ENCODE data around the gene BRD7. TPM values are rescaled to one million over a fixed set of nuclear protein-coding genes. Genes with fewer than 3 reads are reported as not detected.

BRD7 gene
- total RNA-seq, 1 experiment from 2014 or later: 122 TPM

DNA sequence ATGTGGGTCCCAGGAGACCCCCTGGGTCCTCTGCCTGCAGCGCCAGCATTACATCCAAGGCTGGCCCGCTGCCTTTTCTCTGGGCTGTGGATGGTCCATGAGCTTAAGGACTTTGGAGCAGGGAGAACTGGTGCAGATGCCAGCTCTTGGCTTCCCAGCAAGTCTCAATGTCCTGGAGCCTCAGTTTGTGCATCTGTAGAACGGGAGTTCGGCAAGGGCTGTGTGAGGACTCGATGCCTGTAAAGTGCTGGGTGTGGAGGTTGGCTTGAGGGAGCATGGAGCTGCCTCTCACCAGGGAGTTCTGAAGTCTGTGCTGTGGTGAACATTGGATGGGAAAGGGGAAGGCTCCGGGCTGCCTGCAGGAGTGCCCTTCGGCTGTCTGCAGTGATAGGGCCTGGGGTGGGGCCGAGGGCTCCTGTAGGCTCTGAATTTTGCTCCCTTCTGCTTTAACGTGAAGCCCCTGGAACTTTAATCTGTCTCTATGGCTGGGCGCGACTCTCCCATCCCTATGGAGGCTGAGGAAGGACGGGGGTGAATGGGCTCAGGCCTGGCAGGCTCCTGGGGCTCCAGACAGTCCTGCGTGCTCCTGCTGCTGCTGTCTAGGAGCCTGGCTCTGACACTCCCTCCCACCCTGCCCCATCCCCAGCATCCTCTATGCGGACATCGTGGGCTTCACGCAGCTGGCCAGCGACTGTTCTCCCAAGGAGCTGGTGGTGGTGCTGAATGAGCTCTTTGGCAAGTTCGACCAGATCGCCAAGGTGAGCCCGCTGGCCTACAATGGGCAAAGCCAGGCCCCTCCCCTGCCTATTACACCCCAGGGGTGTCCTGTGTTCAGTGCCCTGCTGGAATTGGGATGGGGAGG is 74.6 kb downstream of the BRD7 start:
- H3K36me3 Mint-ChIP-seq: no peaks in the 10 kb centered on the region
- CTCF ChIA-PET: interaction anchor here (1.0 to 1.9 kb wide), 2 partner anchors 83 to 351 kb away, joined by 3 to 5 read pairs; no protein-coding TSS in a partner anchor

DNA sequence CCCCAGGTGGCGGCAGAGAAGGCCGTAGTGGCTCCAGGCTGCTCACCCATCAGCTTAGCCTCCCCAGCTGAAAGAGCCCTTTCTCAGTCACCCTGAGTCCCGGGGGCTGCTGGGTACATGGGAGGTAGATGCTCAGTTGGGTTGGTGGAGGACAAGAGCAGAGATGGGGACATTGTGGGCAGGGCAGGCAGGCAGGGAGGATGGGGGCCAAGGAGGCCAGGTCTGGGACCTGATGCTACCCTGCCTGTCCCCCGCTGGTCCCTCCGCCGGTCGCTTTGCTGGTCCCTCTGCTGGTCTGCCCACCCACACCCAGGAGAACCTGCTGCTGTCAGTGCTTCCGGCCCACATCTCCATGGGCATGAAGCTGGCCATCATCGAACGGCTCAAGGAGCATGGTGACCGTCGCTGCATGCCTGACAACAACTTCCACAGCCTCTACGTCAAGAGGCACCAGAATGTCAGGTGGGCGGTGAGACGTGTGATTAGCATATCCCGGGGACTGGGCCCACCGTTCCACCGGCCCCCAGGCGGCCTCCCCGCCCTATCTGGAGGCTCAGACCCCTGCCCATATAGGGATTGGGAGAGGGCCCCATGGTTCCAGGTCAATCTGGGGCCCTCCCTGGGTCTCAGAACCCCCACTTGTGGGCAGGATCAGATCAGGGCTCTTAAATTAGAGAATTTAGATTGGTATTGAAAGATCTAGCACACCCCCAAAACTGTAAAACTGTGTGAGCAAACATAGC is 75.6 kb downstream of the BRD7 start:
- ATAC-seq (no peak), DNase-seq (ENCODE audit: low spot score) (no peak)
- ChIA-PET CTCF (interaction anchor here (1.0 to 1.9 kb wide), 2 partner anchors 82 to 352 kb away, joined by 3 to 5 read pairs; no protein-coding TSS in a partner anchor), POLR2A (no interaction called here)
- Mint-ChIP-seq H3K9me3 (no peaks in the 10 kb centered on the region), H3K4me1 (0 out of 2 replicates have a peak, but pooled peaks cover 3% of the 10 kb centered on the region), H3K27ac (no peak overlapping the region), H3K27me3 (ENCODE audit: low read depth) (no peaks in the 10 kb centered on the region), H3K36me3 (no peaks in the 10 kb centered on the region), H3K4me3 (no peak overlapping the region)
- TF ChIP-seq IRF2 (CRISPR knock-in tag; IDR thresholded peaks at IDR 0.05; ENCODE audit: borderline replicate concordance, low read depth) (no peak), SP1 (CRISPR knock-in tag; conservative IDR thresholded peaks at IDR 0.05) (no peak)
- TF ChIP-seq, protein P1, sequence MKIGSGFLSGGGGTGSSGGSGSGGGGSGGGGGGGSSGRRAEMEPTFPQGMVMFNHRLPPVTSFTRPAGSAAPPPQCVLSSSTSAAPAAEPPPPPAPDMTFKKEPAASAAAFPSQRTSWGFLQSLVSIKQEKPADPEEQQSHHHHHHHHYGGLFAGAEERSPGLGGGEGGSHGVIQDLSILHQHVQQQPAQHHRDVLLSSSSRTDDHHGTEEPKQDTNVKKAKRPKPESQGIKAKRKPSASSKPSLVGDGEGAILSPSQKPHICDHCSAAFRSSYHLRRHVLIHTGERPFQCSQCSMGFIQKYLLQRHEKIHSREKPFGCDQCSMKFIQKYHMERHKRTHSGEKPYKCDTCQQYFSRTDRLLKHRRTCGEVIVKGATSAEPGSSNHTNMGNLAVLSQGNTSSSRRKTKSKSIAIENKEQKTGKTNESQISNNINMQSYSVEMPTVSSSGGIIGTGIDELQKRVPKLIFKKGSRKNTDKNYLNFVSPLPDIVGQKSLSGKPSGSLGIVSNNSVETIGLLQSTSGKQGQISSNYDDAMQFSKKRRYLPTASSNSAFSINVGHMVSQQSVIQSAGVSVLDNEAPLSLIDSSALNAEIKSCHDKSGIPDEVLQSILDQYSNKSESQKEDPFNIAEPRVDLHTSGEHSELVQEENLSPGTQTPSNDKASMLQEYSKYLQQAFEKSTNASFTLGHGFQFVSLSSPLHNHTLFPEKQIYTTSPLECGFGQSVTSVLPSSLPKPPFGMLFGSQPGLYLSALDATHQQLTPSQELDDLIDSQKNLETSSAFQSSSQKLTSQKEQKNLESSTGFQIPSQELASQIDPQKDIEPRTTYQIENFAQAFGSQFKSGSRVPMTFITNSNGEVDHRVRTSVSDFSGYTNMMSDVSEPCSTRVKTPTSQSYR (CRISPR knock-in tag; IDR thresholded peaks at IDR 0.05): no peak
- TF ChIP-seq, protein P2, sequence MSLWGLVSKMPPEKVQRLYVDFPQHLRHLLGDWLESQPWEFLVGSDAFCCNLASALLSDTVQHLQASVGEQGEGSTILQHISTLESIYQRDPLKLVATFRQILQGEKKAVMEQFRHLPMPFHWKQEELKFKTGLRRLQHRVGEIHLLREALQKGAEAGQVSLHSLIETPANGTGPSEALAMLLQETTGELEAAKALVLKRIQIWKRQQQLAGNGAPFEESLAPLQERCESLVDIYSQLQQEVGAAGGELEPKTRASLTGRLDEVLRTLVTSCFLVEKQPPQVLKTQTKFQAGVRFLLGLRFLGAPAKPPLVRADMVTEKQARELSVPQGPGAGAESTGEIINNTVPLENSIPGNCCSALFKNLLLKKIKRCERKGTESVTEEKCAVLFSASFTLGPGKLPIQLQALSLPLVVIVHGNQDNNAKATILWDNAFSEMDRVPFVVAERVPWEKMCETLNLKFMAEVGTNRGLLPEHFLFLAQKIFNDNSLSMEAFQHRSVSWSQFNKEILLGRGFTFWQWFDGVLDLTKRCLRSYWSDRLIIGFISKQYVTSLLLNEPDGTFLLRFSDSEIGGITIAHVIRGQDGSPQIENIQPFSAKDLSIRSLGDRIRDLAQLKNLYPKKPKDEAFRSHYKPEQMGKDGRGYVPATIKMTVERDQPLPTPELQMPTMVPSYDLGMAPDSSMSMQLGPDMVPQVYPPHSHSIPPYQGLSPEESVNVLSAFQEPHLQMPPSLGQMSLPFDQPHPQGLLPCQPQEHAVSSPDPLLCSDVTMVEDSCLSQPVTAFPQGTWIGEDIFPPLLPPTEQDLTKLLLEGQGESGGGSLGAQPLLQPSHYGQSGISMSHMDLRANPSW (CRISPR knock-in tag; conservative IDR thresholded peaks at IDR 0.05; ENCODE audit: low read depth): no peak

More for the DNA sequence above, 74.6 kb downstream of the BRD7 start:
- H3K27ac Mint-ChIP-seq: no peak overlapping the region
- no peaks in the 10 kb centered on the region for H3K9me3 Mint-ChIP-seq
- TF ChIP-seq ZNF396 (CRISPR knock-in tag; IDR thresholded peaks at IDR 0.05; ENCODE audit: borderline replicate concordance) (no peak), NFATC4 (CRISPR knock-in tag; IDR thresholded peaks at IDR 0.05) (no peak), ZNF423 (CRISPR knock-in tag; IDR thresholded peaks at IDR 0.05) (no peak), JUN (CRISPR knock-in tag; IDR thresholded peaks at IDR 0.05) (no peak), ZNF232 (CRISPR knock-in tag; IDR thresholded peaks at IDR 0.05) (no peak), KAT7 (CRISPR knock-in tag; IDR thresholded peaks at IDR 0.05; ENCODE audit: borderline replicate concordance) (no peak), FOXP1 (CRISPR knock-in tag; IDR thresholded peaks at IDR 0.05; ENCODE audit: borderline replicate concordance) (no peak), IRF2 (CRISPR knock-in tag; IDR thresholded peaks at IDR 0.05; ENCODE audit: borderline replicate concordance, low read depth) (no peak), FOXK1 (CRISPR knock-in tag; IDR thresholded peaks at IDR 0.05) (no peak)
- TF ChIP-seq, protein P3, sequence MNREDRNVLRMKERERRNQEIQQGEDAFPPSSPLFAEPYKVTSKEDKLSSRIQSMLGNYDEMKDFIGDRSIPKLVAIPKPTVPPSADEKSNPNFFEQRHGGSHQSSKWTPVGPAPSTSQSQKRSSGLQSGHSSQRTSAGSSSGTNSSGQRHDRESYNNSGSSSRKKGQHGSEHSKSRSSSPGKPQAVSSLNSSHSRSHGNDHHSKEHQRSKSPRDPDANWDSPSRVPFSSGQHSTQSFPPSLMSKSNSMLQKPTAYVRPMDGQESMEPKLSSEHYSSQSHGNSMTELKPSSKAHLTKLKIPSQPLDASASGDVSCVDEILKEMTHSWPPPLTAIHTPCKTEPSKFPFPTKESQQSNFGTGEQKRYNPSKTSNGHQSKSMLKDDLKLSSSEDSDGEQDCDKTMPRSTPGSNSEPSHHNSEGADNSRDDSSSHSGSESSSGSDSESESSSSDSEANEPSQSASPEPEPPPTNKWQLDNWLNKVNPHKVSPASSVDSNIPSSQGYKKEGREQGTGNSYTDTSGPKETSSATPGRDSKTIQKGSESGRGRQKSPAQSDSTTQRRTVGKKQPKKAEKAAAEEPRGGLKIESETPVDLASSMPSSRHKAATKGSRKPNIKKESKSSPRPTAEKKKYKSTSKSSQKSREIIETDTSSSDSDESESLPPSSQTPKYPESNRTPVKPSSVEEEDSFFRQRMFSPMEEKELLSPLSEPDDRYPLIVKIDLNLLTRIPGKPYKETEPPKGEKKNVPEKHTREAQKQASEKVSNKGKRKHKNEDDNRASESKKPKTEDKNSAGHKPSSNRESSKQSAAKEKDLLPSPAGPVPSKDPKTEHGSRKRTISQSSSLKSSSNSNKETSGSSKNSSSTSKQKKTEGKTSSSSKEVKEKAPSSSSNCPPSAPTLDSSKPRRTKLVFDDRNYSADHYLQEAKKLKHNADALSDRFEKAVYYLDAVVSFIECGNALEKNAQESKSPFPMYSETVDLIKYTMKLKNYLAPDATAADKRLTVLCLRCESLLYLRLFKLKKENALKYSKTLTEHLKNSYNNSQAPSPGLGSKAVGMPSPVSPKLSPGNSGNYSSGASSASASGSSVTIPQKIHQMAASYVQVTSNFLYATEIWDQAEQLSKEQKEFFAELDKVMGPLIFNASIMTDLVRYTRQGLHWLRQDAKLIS (CRISPR knock-in tag; IDR thresholded peaks at IDR 0.05; ENCODE audit: borderline replicate concordance): no peak
- TF ChIP-seq, protein P4, sequence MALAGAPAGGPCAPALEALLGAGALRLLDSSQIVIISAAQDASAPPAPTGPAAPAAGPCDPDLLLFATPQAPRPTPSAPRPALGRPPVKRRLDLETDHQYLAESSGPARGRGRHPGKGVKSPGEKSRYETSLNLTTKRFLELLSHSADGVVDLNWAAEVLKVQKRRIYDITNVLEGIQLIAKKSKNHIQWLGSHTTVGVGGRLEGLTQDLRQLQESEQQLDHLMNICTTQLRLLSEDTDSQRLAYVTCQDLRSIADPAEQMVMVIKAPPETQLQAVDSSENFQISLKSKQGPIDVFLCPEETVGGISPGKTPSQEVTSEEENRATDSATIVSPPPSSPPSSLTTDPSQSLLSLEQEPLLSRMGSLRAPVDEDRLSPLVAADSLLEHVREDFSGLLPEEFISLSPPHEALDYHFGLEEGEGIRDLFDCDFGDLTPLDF (CRISPR knock-in tag; IDR thresholded peaks at IDR 0.05): no peak
- TF ChIP-seq, protein P2 (CRISPR knock-in tag; conservative IDR thresholded peaks at IDR 0.05; ENCODE audit: low read depth): no peak
- no peak overlapping the region for H3K4me3 Mint-ChIP-seq
- no peak for ATAC-seq
- peaks cover 5% of the 10 kb centered on the region; the same call in 1 of the 2 replicates for H3K4me1 Mint-ChIP-seq
- POLR2A ChIA-PET: interaction anchor here (0.6 kb wide), 1 partner anchor 514 kb away, joined by 3 read pairs; no protein-coding TSS in a partner anchor
- DNase-seq (ENCODE audit: low spot score): no peak
- no peaks in the 10 kb centered on the region for H3K27me3 Mint-ChIP-seq (ENCODE audit: low read depth)
